Osteocyte (in vitro differentiated cells): Measurements from ENCODE around the gene KLHL3. TPM values are rescaled to one million over a fixed set of nuclear protein-coding genes. Genes with fewer than 3 reads are reported as not detected.
"Not testable (repeated sequence)": the region's sequence is repeated elsewhere in the genome, so short reads cannot be mapped to it uniquely, and the experiment has no call there.

ENCODE experiments used
- DNase-seq: peaks from one replicate; pipeline ENCODE4 v3.0.0; 2021; ENCODE audit warnings: mixed read lengths; ENCODE audit not compliant: unreplicated experiment; ENCODE audit errors: extremely low spot score
- H3K27ac Mint-ChIP-seq: one replicate; pipeline ENCODE4 v1.8.0; 2021; ENCODE audit warnings: mild to moderate bottlenecking, mixed read lengths; ENCODE audit not compliant: unreplicated experiment
- H3K27me3 Mint-ChIP-seq: one replicate; pipeline ENCODE4 v1.8.0; 2021; ENCODE audit warnings: mixed read lengths; ENCODE audit not compliant: unreplicated experiment
- H3K36me3 Mint-ChIP-seq: one replicate; pipeline ENCODE4 v1.8.0; 2021; ENCODE audit warnings: mixed read lengths; ENCODE audit not compliant: unreplicated experiment
- H3K4me1 Mint-ChIP-seq: one replicate; pipeline ENCODE4 v1.8.0; 2021; ENCODE audit warnings: mixed read lengths; ENCODE audit not compliant: unreplicated experiment
- H3K4me3 Mint-ChIP-seq: one replicate; pipeline ENCODE4 v1.8.0; 2021; ENCODE audit warnings: mild to moderate bottlenecking, moderate library complexity, mixed read lengths; ENCODE audit not compliant: unreplicated experiment
- H3K9me3 Mint-ChIP-seq: one replicate; pipeline ENCODE4 v1.8.0; 2021; ENCODE audit warnings: mixed read lengths; ENCODE audit not compliant: unreplicated experiment
- CTCF ChIP-seq: fragments of 200-600 bp; sonication (generic); IDR thresholded peaks from 2 replicates; pipeline ENCODE4 v1.5.0; 2021; ENCODE audit warnings: antibody characterized with exemption, mild to moderate bottlenecking, moderate library complexity
- total RNA-seq: library from RNA; stranded (reverse); gene quantifications from 2 replicates; pipeline ENCODE4 v1.2.1, GENCODE V29; 2021

Gene KLHL3
- total RNA-seq, 1 donor from 2014 or later, result 3.1 TPM

GRCh38 chr5:137646761-137647160 lies 89.1 kb downstream of the KLHL3 start:
- Mint-ChIP-seq H3K9me3 (peaks cover 20% of the 10 kb centered on the region), H3K36me3 (peaks cover 6% of the 10 kb centered on the region), H3K4me1 (peaks cover 8% of the 10 kb centered on the region), H3K4me3 (no peak overlapping the region), H3K27ac (no peak overlapping the region), H3K27me3 (no peaks in the 10 kb centered on the region)
- TF ChIP-seq CTCF, result no peak
- no peak for DNase-seq

- H3K4me3 Mint-ChIP-seq, H3K27ac Mint-ChIP-seq, H3K4me1 Mint-ChIP-seq, H3K27me3 Mint-ChIP-seq, DNase-seq, H3K36me3 Mint-ChIP-seq: not testable (repeated sequence)
- H3K9me3 Mint-ChIP-seq, result peaks cover 20% of the 10 kb centered on the region
Observed at GRCh38 chr5:137643081-137643480, 92.8 kb downstream of the KLHL3 start.

- H3K27ac Mint-ChIP-seq, result no peak overlapping the region
- peaks cover 20% of the 10 kb centered on the region for H3K9me3 Mint-ChIP-seq
- peaks cover 6% of the 10 kb centered on the region for H3K36me3 Mint-ChIP-seq
- no peaks in the 10 kb centered on the region for H3K4me1 Mint-ChIP-seq
- H3K4me3 Mint-ChIP-seq, result no peak overlapping the region
- no peak for DNase-seq
- TF ChIP-seq CTCF, result no peak
- no peaks in the 10 kb centered on the region for H3K27me3 Mint-ChIP-seq
Observed at GRCh38 chr5:137642091-137642490, 93.8 kb downstream of the KLHL3 start.

- no peak for DNase-seq
- H3K27me3 Mint-ChIP-seq, result no peaks in the 10 kb centered on the region
- H3K27ac Mint-ChIP-seq, result no peak overlapping the region
- no peak overlapping the region for H3K4me3 Mint-ChIP-seq
- no peak for TF ChIP-seq CTCF
- peaks cover 6% of the 10 kb centered on the region for H3K36me3 Mint-ChIP-seq
- peaks cover 19% of the 10 kb centered on the region for H3K9me3 Mint-ChIP-seq
- H3K4me1 Mint-ChIP-seq, result peaks cover 5% of the 10 kb centered on the region
Observed at GRCh38 chr5:137641148-137641547, 94.7 kb downstream of the KLHL3 start.

GRCh38 chr5:137639645-137640044 lies 96.2 kb downstream of the KLHL3 start:
- no peaks in the 10 kb centered on the region for H3K27me3 Mint-ChIP-seq
- TF ChIP-seq CTCF, result no peak
- H3K27ac Mint-ChIP-seq, result no peak overlapping the region
- no peak for DNase-seq
- H3K9me3 Mint-ChIP-seq, result peaks cover 4% of the 10 kb centered on the region
- H3K4me3 Mint-ChIP-seq, result no peak overlapping the region
- no peaks in the 10 kb centered on the region for H3K36me3 Mint-ChIP-seq
- peaks cover 16% of the 10 kb centered on the region for H3K4me1 Mint-ChIP-seq

- no peaks in the 10 kb centered on the region for H3K27me3 Mint-ChIP-seq
- no peaks in the 10 kb centered on the region for H3K9me3 Mint-ChIP-seq
- H3K4me3 Mint-ChIP-seq, result no peak overlapping the region
- DNase-seq, result no peak
- H3K4me1 Mint-ChIP-seq, result peaks cover 16% of the 10 kb centered on the region
- H3K36me3 Mint-ChIP-seq, result no peaks in the 10 kb centered on the region
- no peak overlapping the region for H3K27ac Mint-ChIP-seq
- TF ChIP-seq CTCF, result no peak
Observed at GRCh38 chr5:137638841-137639240, 97.0 kb downstream of the KLHL3 start.
